HCT116 (cell line): Measurements from ENCODE around the gene CLIP2. TPM values are rescaled to one million over a fixed set of nuclear protein-coding genes. Genes with fewer than 3 reads are reported as not detected.

ENCODE experiments used
- ATAC-seq: fragments of 200-7000 bp; cut with Tn5 transposase; 2 replicates; pipeline ENCODE4 v1.9.1; 2020; ENCODE audit warnings: mild to moderate bottlenecking, moderate library complexity
- BruUV-seq: library from RNA; stranded (reverse); fragments of 400-500 nt; replicated peaks from 2 replicates; lab custom pipeline; 2021; lab: Mats Ljungman, UMichigan
- CTCF ChIA-PET: fragments of 300-600 bp; sonication (Branson Sonifier 250); formaldehyde crosslinking; loops from one replicate; lab custom pipeline; 2021; ENCODE audit warnings: antibody characterized with exemption; lab: Charles Lee
- POLR2A ChIA-PET: fragments of 300-600, 350-600 bp; sonication (Branson Sonifier 250); formaldehyde crosslinking; loops from one replicate; lab custom pipeline; 2021; ENCODE audit warnings: antibody characterized with exemption; lab: Charles Lee
- RAD21 ChIA-PET, 2 experiments: fragments of 300-600 bp; sonication (Branson Sonifier 250); formaldehyde crosslinking; loops; one replicate each; lab custom pipeline; 2023; ENCODE audit warnings: low total read pairs in 2 of 2; ENCODE audit not compliant: uncharacterized antibody in 2 of 2, unreplicated experiment in 2 of 2, low non-redundant PET in 1 of 2; lab: Charles Lee
- DNase-seq: peaks from one replicate; pipeline ENCODE4 v3.0.0-alpha.2; 2010; ENCODE audit warnings: low read depth, low spot score
- H2AFZ ChIP-seq: fragments of 200-600 bp; shearing (Covaris generic), sonication (generic); 2 replicates; pipeline ENCODE4 v1.6.1; 2017; ENCODE audit warnings: low read depth, mixed run types, mixed read lengths, antibody characterized with exemption, low read length; ENCODE audit not compliant: poor library complexity, severe bottlenecking
- H3K27ac ChIP-seq: 2 replicates; pipeline ENCODE4 v1.5.1; 2012; ENCODE audit warnings: low read depth, low read length
- H3K27me3 ChIP-seq: fragments of 200-600 bp; sonication (generic); 2 replicates; pipeline ENCODE4 v1.6.1; 2016; ENCODE audit warnings: mixed run types, low read length, mixed read lengths; ENCODE audit not compliant: insufficient read depth
- H3K36me3 ChIP-seq, 2 experiments: fragments of 200-500 bp in 1 of 2; fragments of 200-600 bp in 1 of 2; sonication (Bioruptor generic) in 1 of 2; sonication (generic) in 1 of 2; 2 replicates each; pipeline versions ENCODE4 v1.5.1 to v1.6.1; 2014 to 2016; ENCODE audit warnings: low read length in 2 of 2, inconsistent platforms in 1 of 2, mixed read lengths in 1 of 2, mixed run types in 1 of 2; ENCODE audit not compliant: insufficient read depth in 2 of 2, control insufficient read depth in 1 of 2
- H3K4me1 ChIP-seq, 2 experiments: fragments of 200-600 bp in 1 of 2; sonication (generic) in 1 of 2; 2 replicates each; pipeline versions ENCODE4 v1.5.1 to v1.6.1; 2012 to 2017; ENCODE audit warnings: low read length in 2 of 2, inconsistent platforms in 1 of 2, mild to moderate bottlenecking in 1 of 2, mixed read lengths in 1 of 2, mixed run types in 1 of 2, moderate library complexity in 1 of 2; ENCODE audit not compliant: insufficient read depth in 2 of 2, control insufficient read depth in 1 of 2
- H3K4me2 ChIP-seq: fragments of 200-600 bp; sonication (generic); 2 replicates; pipeline ENCODE4 v1.6.1; 2017; ENCODE audit warnings: mixed run types, low read length, mixed read lengths
- H3K4me3 ChIP-seq, 2 experiments: fragments of 200-600 bp in 1 of 2; sonication (generic) in 1 of 2; replicated peaks in 1 of 2; 2 replicates each; pipeline ENCODE4 v1.5.1; 2011 to 2016; ENCODE audit warnings: low read length in 2 of 2, control low read depth in 1 of 2, low read depth in 1 of 2, mild to moderate bottlenecking in 1 of 2, mixed read lengths in 1 of 2, mixed run types in 1 of 2
- H3K79me2 ChIP-seq: fragments of 200-600 bp; sonication (generic); 2 replicates; pipeline ENCODE4 v1.6.1; 2017; ENCODE audit warnings: mild to moderate bottlenecking, mixed run types, low read length, moderate library complexity, mixed read lengths; ENCODE audit not compliant: insufficient read depth
- H3K9ac ChIP-seq: fragments of 200-600 bp; sonication (generic); 2 replicates; pipeline ENCODE4 v1.6.1; 2016; ENCODE audit warnings: low read length, mixed read lengths
- H3K9me2 ChIP-seq: fragments of 200-600 bp; sonication (generic), shearing (Covaris generic); 2 replicates; pipeline ENCODE4 v1.6.1; 2017; ENCODE audit warnings: mixed run types, mild to moderate bottlenecking, moderate library complexity; ENCODE audit not compliant: insufficient read depth
- H3K9me3 ChIP-seq, 2 experiments: fragments of 200-500 bp in 1 of 2; fragments of 200-600 bp in 1 of 2; sonication (Bioruptor generic) in 1 of 2; sonication (generic) in 1 of 2; 2 replicates each; pipeline ENCODE4 v1.6.1; 2014 to 2017; ENCODE audit warnings: low read length in 2 of 2, mixed read lengths in 2 of 2, inconsistent platforms in 1 of 2, low read depth in 1 of 2, mild to moderate bottlenecking in 1 of 2, mixed run types in 1 of 2, moderate library complexity in 1 of 2; ENCODE audit not compliant: control insufficient read depth in 1 of 2, insufficient read depth in 1 of 2
- H4K20me1 ChIP-seq: fragments of 200-600 bp; sonication (generic), shearing (Covaris generic); 2 replicates; pipeline ENCODE4 v1.6.1; 2017; ENCODE audit warnings: mixed run types, mild to moderate bottlenecking, moderate library complexity; ENCODE audit not compliant: insufficient read depth
- RAD21 ChIP-seq: IDR thresholded peaks from 2 replicates; pipeline ENCODE4 v1.6.1; 2012; ENCODE audit warnings: low read depth, mild to moderate bottlenecking
- SRF ChIP-seq: IDR thresholded peaks from 2 replicates; pipeline ENCODE4 v1.6.1; 2012; ENCODE audit warnings: low read depth
- intact Hi-C: fragments of 100-400 bp; cut with micrococcal nuclease; formaldehyde crosslinking; loops from 2 replicates; pipeline ENCODE4 v1.10.0; 2022
- total RNA-seq: library from RNA; stranded (reverse); gene quantifications from one replicate; pipeline ENCODE4 v1.2.1, GENCODE V29; 2021; ENCODE audit not compliant: unreplicated experiment
- TF ChIP-seq, protein P1 (sequence below), 3 experiments: fragments of 200-600 bp in 1 of 3; sonication (generic) in 1 of 3; IDR thresholded peaks in 2 of 3; conservative IDR thresholded peaks in 1 of 3; 2 replicates each; pipeline ENCODE4 v1.5.1; 2012 to 2017; ENCODE audit warnings: low read depth in 2 of 3, low read length in 2 of 3, antibody characterized with exemption in 1 of 3, borderline replicate concordance in 1 of 3, control low read depth in 1 of 3, mild to moderate bottlenecking in 1 of 3, mixed read lengths in 1 of 3, mixed run types in 1 of 3, moderate library complexity in 1 of 3; ENCODE audit not compliant: insufficient read depth in 1 of 3

Gene CLIP2
- total RNA-seq, 1 experiment from 2014 or later, result 40.1 TPM

DNA sequence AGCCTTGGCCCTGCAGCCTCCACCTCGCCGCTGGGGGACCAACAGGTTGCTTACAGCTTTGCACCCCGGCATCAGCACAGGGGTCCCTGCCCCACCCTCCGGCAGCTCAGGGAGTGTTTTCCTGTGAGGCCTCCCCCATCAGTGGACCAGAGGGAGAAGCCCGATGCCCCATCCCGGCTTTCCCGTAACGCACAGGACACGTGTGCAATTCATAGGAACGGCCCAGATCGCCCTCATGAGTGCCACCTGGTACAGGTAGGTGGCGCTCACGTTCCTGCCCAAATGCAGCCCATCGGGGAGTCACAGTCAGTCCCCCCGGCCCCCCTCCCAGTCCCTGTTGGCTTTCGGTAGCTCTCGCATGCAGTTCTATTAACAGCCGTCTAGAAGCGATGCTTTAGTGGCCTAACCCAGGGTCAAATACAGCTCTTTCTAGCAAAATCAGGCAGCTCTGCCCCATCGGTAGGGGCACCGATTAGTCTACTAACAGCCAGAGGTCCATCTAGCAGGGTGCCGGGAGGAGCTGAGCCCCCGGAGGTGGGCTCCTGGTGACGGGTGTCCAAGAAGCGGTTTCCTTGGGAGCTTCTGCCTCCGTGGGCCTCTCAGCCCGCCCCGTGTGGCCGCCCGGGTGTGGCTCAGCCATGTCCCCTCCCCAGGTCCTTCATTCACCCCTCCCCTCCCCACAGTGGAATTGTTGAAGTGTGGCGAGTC, 116.1 kb downstream of the CLIP2 start:
- no peak overlapping the region for H3K9ac ChIP-seq
- no TSS peak for BruUV-seq
- CTCF ChIA-PET, result interaction anchor here (1.9 kb wide), 1 partner anchor 199 kb away, joined by 6 read pairs; no protein-coding TSS in a partner anchor

More for the DNA sequence above, 116.1 kb downstream of the CLIP2 start:
- intact Hi-C loops, result no loop called here
- H3K36me3 ChIP-seq, result peaks cover 3 to 9% of the 10 kb centered on the region in 2 experiments; a peak in 3 of 4 replicates
- RAD21 ChIA-PET, result interaction anchor here in 1 of 2 experiments (0.7 to 1.4 kb wide), 2 partner anchors 111 to 199 kb away, joined by 3 read pairs; no protein-coding TSS in a partner anchor
- H3K27me3 ChIP-seq, result no peaks in the 10 kb centered on the region
- H3K4me3 ChIP-seq, result no peak overlapping the region
- peaks cover 0 to 3% of the 10 kb centered on the region in 2 experiments; a peak in 2 of 4 replicates for H3K4me1 ChIP-seq
- H3K4me2 ChIP-seq, result no peak overlapping the region
- ATAC-seq, result peak; percentile 67
- TF ChIP-seq SRF, result no peak
- TF ChIP-seq RAD21, result peak; percentile 56
- TF ChIP-seq, protein P1, sequence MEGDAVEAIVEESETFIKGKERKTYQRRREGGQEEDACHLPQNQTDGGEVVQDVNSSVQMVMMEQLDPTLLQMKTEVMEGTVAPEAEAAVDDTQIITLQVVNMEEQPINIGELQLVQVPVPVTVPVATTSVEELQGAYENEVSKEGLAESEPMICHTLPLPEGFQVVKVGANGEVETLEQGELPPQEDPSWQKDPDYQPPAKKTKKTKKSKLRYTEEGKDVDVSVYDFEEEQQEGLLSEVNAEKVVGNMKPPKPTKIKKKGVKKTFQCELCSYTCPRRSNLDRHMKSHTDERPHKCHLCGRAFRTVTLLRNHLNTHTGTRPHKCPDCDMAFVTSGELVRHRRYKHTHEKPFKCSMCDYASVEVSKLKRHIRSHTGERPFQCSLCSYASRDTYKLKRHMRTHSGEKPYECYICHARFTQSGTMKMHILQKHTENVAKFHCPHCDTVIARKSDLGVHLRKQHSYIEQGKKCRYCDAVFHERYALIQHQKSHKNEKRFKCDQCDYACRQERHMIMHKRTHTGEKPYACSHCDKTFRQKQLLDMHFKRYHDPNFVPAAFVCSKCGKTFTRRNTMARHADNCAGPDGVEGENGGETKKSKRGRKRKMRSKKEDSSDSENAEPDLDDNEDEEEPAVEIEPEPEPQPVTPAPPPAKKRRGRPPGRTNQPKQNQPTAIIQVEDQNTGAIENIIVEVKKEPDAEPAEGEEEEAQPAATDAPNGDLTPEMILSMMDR (IDR thresholded peaks at IDR 0.05 in 2 of 3, conservative IDR thresholded peaks at IDR 0.05 in 1 of 3; ENCODE audit: borderline replicate concordance in 1 of 3, insufficient read depth in 1 of 3, low read depth in 2 of 3, low read length in 2 of 3), result peak; percentile 21 to 74 (median 71); a peak in 5 of 6 replicates
- TF ChIP-seq, all 23 proteins: peak for 2
- no peak for DNase-seq
- Histone ChIP-seq H2AFZ (no peak overlapping the region), H3K27ac (no peak overlapping the region), H3K9me2 (no peaks in the 10 kb centered on the region), H3K9me3 (no peaks in the 10 kb centered on the region), H3K79me2 (no peaks in the 10 kb centered on the region), H4K20me1 (no peaks in the 10 kb centered on the region)
- POLR2A ChIA-PET, result no interaction called here
